Measurements from ENCODE around the gene MUL1.
A peak's percentile ranks its signal among the peaks of the same experiment; 100 is the strongest.
"Not testable (repeated sequence)": the region's sequence is repeated elsewhere in the genome, so short reads cannot be mapped to it uniquely, and the experiment has no call there.

The MUL1 gene

GRCh38 chr1:20511518-20512428 lies 3.8 kb upstream of the MUL1 start:
- Histone ChIP-seq H3K36me3 (ENCODE audit: control insufficient read depth, insufficient read depth, low read length) (no peaks in the 10 kb centered on the region), H3K9me3 (ENCODE audit: control insufficient read depth, insufficient read depth, low read length) (no peaks in the 10 kb centered on the region), H3K27ac (ENCODE audit: low read length) (no peak overlapping the region), H3K27me3 (ENCODE audit: control insufficient read depth, insufficient read depth, low read length) (no peaks in the 10 kb centered on the region), H3K4me1 (ENCODE audit: control insufficient read depth, insufficient read depth, low read length) (no peaks in the 10 kb centered on the region), H3K4me3 (ENCODE audit: low read length) (no peak overlapping the region)
- DNase-seq (ENCODE audit: low read depth, low spot score): no peak
- no CpG with 5 or more reads among the region's 6 CpGs for WGBS (ENCODE audit: insufficient coverage, insufficient read length)

DNA sequence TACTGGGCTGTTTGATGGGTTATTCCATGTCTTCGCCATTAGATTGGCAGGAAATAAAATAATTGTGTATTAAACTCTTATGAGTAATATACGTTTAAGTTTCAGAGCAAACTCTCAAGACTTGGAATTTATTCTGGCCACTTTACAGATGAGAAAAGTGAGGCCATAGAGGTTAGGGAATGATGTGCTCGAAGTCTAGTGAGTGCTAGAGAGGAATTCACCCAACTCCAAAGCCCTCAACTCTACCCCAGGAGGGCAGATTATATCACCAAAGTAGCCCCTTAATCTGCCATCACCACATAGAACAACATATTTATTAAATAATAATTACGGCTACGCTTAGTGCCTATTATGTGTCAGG lies 440 bp upstream of the MUL1 start:
- no peaks in the 10 kb centered on the region for H3K9me3 ChIP-seq (ENCODE audit: control insufficient read depth, insufficient read depth, low read length)
- H3K4me1 ChIP-seq (ENCODE audit: control insufficient read depth, insufficient read depth, low read length): no peaks in the 10 kb centered on the region
- no peak overlapping the region for H3K27ac ChIP-seq (ENCODE audit: low read length)
- no CpG with 5 or more reads among the region's 5 CpGs for WGBS (ENCODE audit: insufficient coverage, insufficient read length)
- DNase-seq (ENCODE audit: low read depth, low spot score): no peak
- H3K27me3 ChIP-seq (ENCODE audit: control insufficient read depth, insufficient read depth, low read length): no peaks in the 10 kb centered on the region
- H3K4me3 ChIP-seq (ENCODE audit: low read length): peak overlapping the region; percentile 85; the same call in 1 of the 2 replicates
- H3K36me3 ChIP-seq (ENCODE audit: control insufficient read depth, insufficient read depth, low read length): no peaks in the 10 kb centered on the region

GRCh38 chr1:20507248-20507563 lies 745 bp downstream of the MUL1 start:
- H3K27ac ChIP-seq (ENCODE audit: low read length): no peak overlapping the region
- H3K27me3 ChIP-seq (ENCODE audit: control insufficient read depth, insufficient read depth, low read length): no peaks in the 10 kb centered on the region
- no peaks in the 10 kb centered on the region for H3K9me3 ChIP-seq (ENCODE audit: control insufficient read depth, insufficient read depth, low read length)
- no peaks in the 10 kb centered on the region for H3K4me1 ChIP-seq (ENCODE audit: control insufficient read depth, insufficient read depth, low read length)
- no CpG with 5 or more reads among the region's 5 CpGs for WGBS (ENCODE audit: insufficient coverage, insufficient read length)
- no peaks in the 10 kb centered on the region for H3K36me3 ChIP-seq (ENCODE audit: control insufficient read depth, insufficient read depth, low read length)
- peak overlapping the region; percentile 85; the same call in 1 of the 2 replicates for H3K4me3 ChIP-seq (ENCODE audit: low read length)
- no peak for DNase-seq (ENCODE audit: low read depth, low spot score)

DNA sequence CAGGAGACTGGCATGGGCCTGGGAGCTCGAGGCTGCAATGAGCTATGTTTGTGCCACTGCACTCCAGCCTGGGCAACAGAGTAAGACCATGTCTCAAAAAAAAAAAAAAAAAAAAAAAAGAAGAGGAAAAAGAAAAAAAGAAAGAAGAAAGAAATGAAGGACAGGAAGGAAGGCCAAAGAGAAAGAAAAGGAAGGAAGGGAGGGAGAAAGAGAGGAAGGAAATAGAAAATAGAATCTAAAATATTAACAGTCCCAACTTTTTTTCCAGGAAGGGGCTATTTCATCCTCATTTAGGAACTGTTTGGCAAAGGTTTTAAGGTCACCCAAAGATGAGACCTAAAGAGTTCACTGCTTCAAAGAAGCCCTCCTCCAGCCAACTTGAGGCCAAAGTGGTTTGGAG lies 2.5 kb downstream of the MUL1 start:
- DNase-seq (ENCODE audit: low read depth, low spot score): no peak
- no peaks in the 10 kb centered on the region for H3K4me1 ChIP-seq (ENCODE audit: control insufficient read depth, insufficient read depth, low read length)
- no peaks in the 10 kb centered on the region for H3K9me3 ChIP-seq (ENCODE audit: control insufficient read depth, insufficient read depth, low read length)
- peaks cover 15% of the 10 kb centered on the region for H3K36me3 ChIP-seq (ENCODE audit: control insufficient read depth, insufficient read depth, low read length)
- WGBS (ENCODE audit: insufficient coverage, insufficient read length): no CpG with 5 or more reads among the region's 1 CpG
- H3K4me3 ChIP-seq (ENCODE audit: low read length): no peak overlapping the region
- no peaks in the 10 kb centered on the region for H3K27me3 ChIP-seq (ENCODE audit: control insufficient read depth, insufficient read depth, low read length)
- no peak overlapping the region for H3K27ac ChIP-seq (ENCODE audit: low read length)

- DNase-seq (ENCODE audit: low read depth, low spot score): no peak
- Histone ChIP-seq H3K27me3 (ENCODE audit: control insufficient read depth, insufficient read depth, low read length) (no peaks in the 10 kb centered on the region), H3K9me3 (ENCODE audit: control insufficient read depth, insufficient read depth, low read length) (no peaks in the 10 kb centered on the region), H3K27ac (ENCODE audit: low read length) (no peak overlapping the region), H3K36me3 (ENCODE audit: control insufficient read depth, insufficient read depth, low read length) (peaks cover 20% of the 10 kb centered on the region), H3K4me3 (ENCODE audit: low read length) (no peak overlapping the region), H3K4me1 (ENCODE audit: control insufficient read depth, insufficient read depth, low read length) (no peaks in the 10 kb centered on the region)
- WGBS (ENCODE audit: insufficient coverage, insufficient read length): no CpG with 5 or more reads among the region's 17 CpGs
These were observed 7.2 kb downstream of the MUL1 start for GRCh38 chr1:20500716-20501115.

- H3K9me3 ChIP-seq (ENCODE audit: control insufficient read depth, insufficient read depth, low read length): no peaks in the 10 kb centered on the region
- no peak overlapping the region for H3K4me3 ChIP-seq (ENCODE audit: low read length)
- no peaks in the 10 kb centered on the region for H3K27me3 ChIP-seq (ENCODE audit: control insufficient read depth, insufficient read depth, low read length)
- no peak overlapping the region for H3K27ac ChIP-seq (ENCODE audit: low read length)
- WGBS (ENCODE audit: insufficient coverage, insufficient read length): no CpG with 5 or more reads among the region's 14 CpGs
- no peaks in the 10 kb centered on the region for H3K4me1 ChIP-seq (ENCODE audit: control insufficient read depth, insufficient read depth, low read length)
- DNase-seq (ENCODE audit: low read depth, low spot score): no peak
- peaks cover 20% of the 10 kb centered on the region for H3K36me3 ChIP-seq (ENCODE audit: control insufficient read depth, insufficient read depth, low read length)
These were observed 8.2 kb downstream of the MUL1 start for GRCh38 chr1:20499718-20500117.

GRCh38 chr1:20499105-20499504 lies 8.8 kb downstream of the MUL1 start:
- Histone ChIP-seq H3K9me3 (ENCODE audit: control insufficient read depth, insufficient read depth, low read length) (no peaks in the 10 kb centered on the region), H3K36me3 (ENCODE audit: control insufficient read depth, insufficient read depth, low read length) (peaks cover 20% of the 10 kb centered on the region), H3K4me1 (ENCODE audit: control insufficient read depth, insufficient read depth, low read length) (peaks cover 1% of the 10 kb centered on the region; the same call in 1 of the 2 replicates), H3K27me3 (ENCODE audit: control insufficient read depth, insufficient read depth, low read length) (no peaks in the 10 kb centered on the region), H3K4me3 (ENCODE audit: low read length) (no peak overlapping the region), H3K27ac (ENCODE audit: low read length) (no peak overlapping the region)
- DNase-seq (ENCODE audit: low read depth, low spot score): no peak
- WGBS (ENCODE audit: insufficient coverage, insufficient read length): no CpG with 5 or more reads among the region's 5 CpGs

GRCh38 chr1:20498116-20498515 lies 9.8 kb downstream of the MUL1 start:
- no peak for DNase-seq (ENCODE audit: low read depth, low spot score)
- H3K27me3 ChIP-seq (ENCODE audit: control insufficient read depth, insufficient read depth, low read length): no peaks in the 10 kb centered on the region
- no peak overlapping the region for H3K4me3 ChIP-seq (ENCODE audit: low read length)
- peaks cover 20% of the 10 kb centered on the region for H3K36me3 ChIP-seq (ENCODE audit: control insufficient read depth, insufficient read depth, low read length)
- WGBS (ENCODE audit: insufficient coverage, insufficient read length): no CpG with 5 or more reads among the region's 7 CpGs
- peaks cover 2% of the 10 kb centered on the region; the same call in 1 of the 2 replicates for H3K4me1 ChIP-seq (ENCODE audit: control insufficient read depth, insufficient read depth, low read length)
- H3K9me3 ChIP-seq (ENCODE audit: control insufficient read depth, insufficient read depth, low read length): no peaks in the 10 kb centered on the region
- no peak overlapping the region for H3K27ac ChIP-seq (ENCODE audit: low read length)

- DNase-seq (ENCODE audit: low read depth, low spot score): no peak
- Histone ChIP-seq H3K27me3 (ENCODE audit: control insufficient read depth, insufficient read depth, low read length) (no peaks in the 10 kb centered on the region), H3K27ac (ENCODE audit: low read length) (no peak overlapping the region), H3K4me1 (ENCODE audit: control insufficient read depth, insufficient read depth, low read length) (peaks cover 2% of the 10 kb centered on the region; the same call in 1 of the 2 replicates), H3K9me3 (ENCODE audit: control insufficient read depth, insufficient read depth, low read length) (no peaks in the 10 kb centered on the region), H3K36me3 (ENCODE audit: control insufficient read depth, insufficient read depth, low read length) (peaks cover 20% of the 10 kb centered on the region), H3K4me3 (ENCODE audit: low read length) (no peak overlapping the region)
- WGBS (ENCODE audit: insufficient coverage, insufficient read length): no CpG with 5 or more reads among the region's 6 CpGs
These were observed 10.4 kb downstream of the MUL1 start for GRCh38 chr1:20497506-20497905.

GRCh38 chr1:20496725-20497383 lies 11.1 kb downstream of the MUL1 start:
- WGBS (ENCODE audit: insufficient coverage, insufficient read length): no CpG with 5 or more reads among the region's 12 CpGs
- not testable (repeated sequence) for H3K4me1 ChIP-seq (ENCODE audit: control insufficient read depth, insufficient read depth, low read length); H3K9me3 ChIP-seq (ENCODE audit: control insufficient read depth, insufficient read depth, low read length); H3K27me3 ChIP-seq (ENCODE audit: control insufficient read depth, insufficient read depth, low read length); H3K4me3 ChIP-seq (ENCODE audit: low read length); DNase-seq (ENCODE audit: low read depth, low spot score); H3K27ac ChIP-seq (ENCODE audit: low read length)
- peaks cover 18% of the 10 kb centered on the region for H3K36me3 ChIP-seq (ENCODE audit: control insufficient read depth, insufficient read depth, low read length)
